Left ventricle myocardium inferior (tissue), 1 donor: ENCODE results near the gene UBFD1. TPM values are rescaled to one million over a fixed set of nuclear protein-coding genes. Genes with fewer than 3 reads are reported as not detected.
"Not testable (repeated sequence)": the region's sequence is repeated elsewhere in the genome, so short reads cannot be mapped to it uniquely, and the experiment has no call there.

Experiments
- DNase-seq: peaks from one replicate; pipeline ENCODE4 v3.0.0-alpha.2; 2020
- H3K27ac ChIP-seq: fragments of 200-600 bp; replicated peaks from 2 replicates; pipeline ENCODE4 v1.8.0; 2021
- H3K27me3 ChIP-seq: fragments of 200-600 bp; 2 replicates; pipeline ENCODE4 v1.8.0; 2021; ENCODE audit warnings: low read depth
- H3K36me3 ChIP-seq: fragments of 200-600 bp; 2 replicates; pipeline ENCODE4 v1.8.0; 2021
- H3K4me1 ChIP-seq: fragments of 200-600 bp; 2 replicates; pipeline ENCODE4 v1.8.0; 2021
- H3K4me3 ChIP-seq: fragments of 200-600 bp; 2 replicates; pipeline ENCODE4 v1.8.0; 2021; ENCODE audit warnings: mild to moderate bottlenecking, moderate library complexity
- H3K9me3 ChIP-seq: fragments of 200-600 bp; replicated peaks from 2 replicates; pipeline ENCODE4 v1.8.0; 2021
- intact Hi-C: fragments of 100-400 bp; cut with micrococcal nuclease; formaldehyde crosslinking; loops from one replicate; pipeline ENCODE4 v1.11.0; 2022
- total RNA-seq: library from RNA; stranded (reverse); fragmentation: NEBNext Ultra II Directional; extraction: Animal tissue kit (Norgen Biotek cat#: 25700); gene quantifications from one replicate; pipeline ENCODE4 v1.2.1, GENCODE V29; 2021
- TF ChIP-seq, protein P1 (sequence below): fragments of 200-600 bp; IDR thresholded peaks from 2 replicates; pipeline ENCODE4 v1.8.0; 2021; ENCODE audit warnings: antibody characterized with exemption, mild to moderate bottlenecking, borderline replicate concordance
- donor health status: DM: no; HTN: yes; CAD: no; lungs with severe emphysema.

Gene UBFD1
- total RNA-seq, 1 donor from 2014 or later = 61.4 TPM

GRCh38 chr16:23535901-23536300 is 21.6 kb upstream of the UBFD1 start:
- TF ChIP-seq, protein P1, sequence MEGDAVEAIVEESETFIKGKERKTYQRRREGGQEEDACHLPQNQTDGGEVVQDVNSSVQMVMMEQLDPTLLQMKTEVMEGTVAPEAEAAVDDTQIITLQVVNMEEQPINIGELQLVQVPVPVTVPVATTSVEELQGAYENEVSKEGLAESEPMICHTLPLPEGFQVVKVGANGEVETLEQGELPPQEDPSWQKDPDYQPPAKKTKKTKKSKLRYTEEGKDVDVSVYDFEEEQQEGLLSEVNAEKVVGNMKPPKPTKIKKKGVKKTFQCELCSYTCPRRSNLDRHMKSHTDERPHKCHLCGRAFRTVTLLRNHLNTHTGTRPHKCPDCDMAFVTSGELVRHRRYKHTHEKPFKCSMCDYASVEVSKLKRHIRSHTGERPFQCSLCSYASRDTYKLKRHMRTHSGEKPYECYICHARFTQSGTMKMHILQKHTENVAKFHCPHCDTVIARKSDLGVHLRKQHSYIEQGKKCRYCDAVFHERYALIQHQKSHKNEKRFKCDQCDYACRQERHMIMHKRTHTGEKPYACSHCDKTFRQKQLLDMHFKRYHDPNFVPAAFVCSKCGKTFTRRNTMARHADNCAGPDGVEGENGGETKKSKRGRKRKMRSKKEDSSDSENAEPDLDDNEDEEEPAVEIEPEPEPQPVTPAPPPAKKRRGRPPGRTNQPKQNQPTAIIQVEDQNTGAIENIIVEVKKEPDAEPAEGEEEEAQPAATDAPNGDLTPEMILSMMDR = no peak
- H3K9me3 ChIP-seq = no peaks in the 10 kb centered on the region
- H3K27me3 ChIP-seq = no peaks in the 10 kb centered on the region
- intact Hi-C loops = no loop called here
- H3K4me3 ChIP-seq = no peak overlapping the region
- no peaks in the 10 kb centered on the region for H3K4me1 ChIP-seq
- DNase-seq = no peak
- no peak overlapping the region for H3K27ac ChIP-seq
- H3K36me3 ChIP-seq = peaks cover 91% of the 10 kb centered on the region

DNA sequence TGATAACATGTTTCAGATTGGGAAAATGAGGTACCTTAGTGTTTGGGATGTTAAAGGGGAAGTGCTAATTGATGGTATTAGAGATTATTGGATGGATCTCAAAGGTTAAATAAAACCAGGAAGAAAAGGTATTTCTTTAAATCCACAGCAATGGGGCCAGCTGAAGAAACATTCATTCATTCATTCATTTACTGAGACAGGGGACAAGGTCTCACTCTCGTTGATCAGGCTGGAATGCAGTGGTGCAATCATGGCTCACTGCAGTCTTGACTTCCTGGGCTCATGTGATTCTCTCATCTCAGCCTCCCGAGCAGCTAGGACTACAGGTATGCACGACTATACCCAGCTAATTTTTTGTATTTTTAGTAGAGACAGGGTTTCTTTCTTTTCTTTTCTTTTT is 20.1 kb upstream of the UBFD1 start:
- Histone ChIP-seq H3K27ac (no peak overlapping the region), H3K4me1 (no peaks in the 10 kb centered on the region), H3K36me3 (peaks cover 86% of the 10 kb centered on the region), H3K4me3 (no peak overlapping the region), H3K9me3 (no peaks in the 10 kb centered on the region), H3K27me3 (no peaks in the 10 kb centered on the region)
- TF ChIP-seq, protein P1 = no peak
- intact Hi-C loops = no loop called here
- DNase-seq = no peak

GRCh38 chr16:23538919-23539278 is 18.6 kb upstream of the UBFD1 start:
- Histone ChIP-seq H3K9me3 (no peaks in the 10 kb centered on the region), H3K27ac (no peak overlapping the region), H3K36me3 (peaks cover 86% of the 10 kb centered on the region), H3K27me3 (no peaks in the 10 kb centered on the region), H3K4me1 (no peaks in the 10 kb centered on the region), H3K4me3 (no peak overlapping the region)
- no peak for DNase-seq
- TF ChIP-seq, protein P1 = no peak
- intact Hi-C loops = no loop called here

DNA sequence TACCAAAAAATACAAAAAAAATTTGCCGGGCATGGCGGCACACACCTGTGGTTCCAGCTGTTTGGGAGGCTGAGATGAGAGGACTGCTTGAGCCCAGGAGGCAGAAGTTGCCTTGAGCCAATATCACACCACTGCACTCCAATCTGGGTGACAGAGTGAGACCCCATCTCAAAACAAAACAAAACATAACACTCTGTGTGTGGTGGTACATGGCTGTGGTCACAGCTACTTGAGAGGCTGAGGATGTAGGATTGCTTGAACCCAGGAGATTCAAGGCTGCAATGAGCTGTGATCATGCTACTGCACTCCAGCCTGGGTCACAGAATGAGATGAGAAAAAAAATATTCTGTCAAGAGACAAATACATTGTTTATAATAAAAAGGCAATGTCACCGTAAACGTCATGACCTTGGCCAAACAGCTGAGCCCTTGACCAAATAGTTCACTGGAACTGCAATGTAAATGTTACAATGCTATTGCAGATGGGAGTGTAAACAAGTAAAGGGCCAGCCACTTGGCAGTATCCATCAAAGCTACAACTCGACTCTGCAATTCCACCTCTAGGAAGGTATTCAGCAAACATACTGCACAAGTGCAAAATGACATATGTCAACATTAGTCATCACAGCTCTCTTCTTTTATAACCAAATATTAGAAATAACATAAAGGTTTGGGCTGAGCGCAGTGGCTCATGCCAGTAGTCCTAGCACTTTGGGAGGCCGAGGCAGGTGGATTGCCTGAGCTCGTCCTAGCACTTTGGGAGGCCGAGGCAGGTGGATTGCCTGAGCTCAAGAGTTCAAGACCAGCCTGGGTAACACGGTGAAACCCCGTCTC is 17.3 kb upstream of the UBFD1 start:
- Histone ChIP-seq H3K36me3 (peaks cover 86% of the 10 kb centered on the region), H3K4me3 (no peak overlapping the region), H3K4me1 (no peaks in the 10 kb centered on the region), H3K27me3 (no peaks in the 10 kb centered on the region), H3K9me3 (no peaks in the 10 kb centered on the region), H3K27ac (no peak overlapping the region)
- DNase-seq = no peak
- intact Hi-C loops = no loop called here
- TF ChIP-seq, protein P1 = no peak

DNA sequence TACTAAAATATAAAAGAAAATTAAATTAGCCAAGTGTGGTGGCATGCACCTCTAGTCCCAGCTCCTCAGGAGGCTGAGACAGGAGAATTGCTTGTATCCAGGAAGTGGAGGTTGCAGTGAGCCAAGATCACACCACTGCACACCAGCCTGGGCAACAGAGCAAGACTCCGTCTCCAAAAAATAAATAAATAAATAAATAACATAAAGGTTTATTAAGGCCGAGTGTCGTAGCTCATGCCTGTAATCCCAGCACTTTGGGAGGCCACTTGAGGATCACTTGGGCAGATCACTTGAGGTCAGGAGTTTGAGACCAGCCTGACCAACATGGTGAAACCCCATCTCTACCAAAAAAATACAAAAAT is 16.7 kb upstream of the UBFD1 start:
- DNase-seq, H3K27me3 ChIP-seq, H3K27ac ChIP-seq, intact Hi-C loops, H3K9me3 ChIP-seq, H3K4me3 ChIP-seq, H3K4me1 ChIP-seq: not testable (repeated sequence)
- peaks cover 86% of the 10 kb centered on the region for H3K36me3 ChIP-seq

GRCh38 chr16:23544436-23544835 is 13.1 kb upstream of the UBFD1 start:
- Histone ChIP-seq H3K27me3 (no peaks in the 10 kb centered on the region), H3K4me1 (no peaks in the 10 kb centered on the region), H3K27ac (no peak overlapping the region), H3K4me3 (no peak overlapping the region), H3K9me3 (no peaks in the 10 kb centered on the region), H3K36me3 (peaks cover 87% of the 10 kb centered on the region)
- intact Hi-C loops = no loop called here
- no peak for DNase-seq
- TF ChIP-seq, protein P1 = no peak
